HPDE6-E6E7 (cell line): ENCODE data around the gene RMND5A.
"Not testable (repeated sequence)": the region's sequence is repeated elsewhere in the genome, so short reads cannot be mapped to it uniquely, and the experiment has no call there.

Source experiments
- DNase-seq: peaks from one replicate; pipeline ENCODE4 v3.0.0; 2011; ENCODE audit warnings: missing footprints; ENCODE audit errors: extremely low spot score

RMND5A gene, protein sequence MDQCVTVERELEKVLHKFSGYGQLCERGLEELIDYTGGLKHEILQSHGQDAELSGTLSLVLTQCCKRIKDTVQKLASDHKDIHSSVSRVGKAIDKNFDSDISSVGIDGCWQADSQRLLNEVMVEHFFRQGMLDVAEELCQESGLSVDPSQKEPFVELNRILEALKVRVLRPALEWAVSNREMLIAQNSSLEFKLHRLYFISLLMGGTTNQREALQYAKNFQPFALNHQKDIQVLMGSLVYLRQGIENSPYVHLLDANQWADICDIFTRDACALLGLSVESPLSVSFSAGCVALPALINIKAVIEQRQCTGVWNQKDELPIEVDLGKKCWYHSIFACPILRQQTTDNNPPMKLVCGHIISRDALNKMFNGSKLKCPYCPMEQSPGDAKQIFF

DNA sequence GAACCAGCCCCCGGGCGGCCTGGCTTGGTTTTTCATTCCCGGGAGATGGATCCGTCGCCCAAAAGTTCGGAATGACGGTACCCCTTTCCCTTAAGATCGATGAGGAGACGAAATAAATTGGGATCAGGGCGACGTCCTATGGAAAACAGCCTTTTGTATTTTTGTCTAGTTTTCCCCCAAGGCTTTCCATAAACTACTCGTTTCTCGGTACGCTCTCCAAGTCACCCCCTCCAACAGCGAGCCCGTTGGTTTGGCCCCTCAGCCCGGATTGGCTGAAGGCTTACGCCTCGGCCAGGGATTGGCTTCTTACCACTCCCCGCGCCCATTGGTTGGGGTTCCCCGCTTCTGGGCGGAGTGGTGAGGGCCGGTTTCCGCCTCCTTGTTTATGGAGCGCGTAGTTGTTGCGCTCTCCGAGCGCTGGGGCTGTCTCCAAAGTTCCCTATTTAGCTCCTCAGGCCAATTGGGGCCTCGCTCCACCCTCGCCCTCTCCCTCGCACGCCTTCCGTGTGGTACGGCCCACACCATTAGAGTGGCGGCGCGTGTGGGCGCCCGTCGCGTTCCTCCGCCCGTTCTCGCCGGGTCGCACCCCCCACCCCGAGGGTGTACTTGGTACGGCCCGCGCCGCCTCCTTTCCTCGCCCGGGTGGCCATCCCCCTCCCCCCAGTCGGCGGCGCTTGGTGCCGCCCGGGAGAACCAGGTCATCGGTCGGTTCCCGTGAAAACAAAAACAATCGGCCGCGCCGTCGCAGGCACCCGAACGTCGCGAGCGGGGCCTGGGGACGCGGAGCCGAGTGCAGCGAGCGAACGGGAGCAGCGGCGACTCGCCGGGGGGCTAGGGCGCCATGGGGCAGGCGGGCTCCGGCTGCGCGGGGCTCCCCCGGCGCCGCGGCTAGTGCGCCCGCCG, at the start of gene RMND5A:
RMND5A (plus strand) TSS at position 655 of the 903 bp plus-strand sequence. CDS start 377 bp downstream, outside the sequence.
- not testable (repeated sequence) for DNase-seq

DNA sequence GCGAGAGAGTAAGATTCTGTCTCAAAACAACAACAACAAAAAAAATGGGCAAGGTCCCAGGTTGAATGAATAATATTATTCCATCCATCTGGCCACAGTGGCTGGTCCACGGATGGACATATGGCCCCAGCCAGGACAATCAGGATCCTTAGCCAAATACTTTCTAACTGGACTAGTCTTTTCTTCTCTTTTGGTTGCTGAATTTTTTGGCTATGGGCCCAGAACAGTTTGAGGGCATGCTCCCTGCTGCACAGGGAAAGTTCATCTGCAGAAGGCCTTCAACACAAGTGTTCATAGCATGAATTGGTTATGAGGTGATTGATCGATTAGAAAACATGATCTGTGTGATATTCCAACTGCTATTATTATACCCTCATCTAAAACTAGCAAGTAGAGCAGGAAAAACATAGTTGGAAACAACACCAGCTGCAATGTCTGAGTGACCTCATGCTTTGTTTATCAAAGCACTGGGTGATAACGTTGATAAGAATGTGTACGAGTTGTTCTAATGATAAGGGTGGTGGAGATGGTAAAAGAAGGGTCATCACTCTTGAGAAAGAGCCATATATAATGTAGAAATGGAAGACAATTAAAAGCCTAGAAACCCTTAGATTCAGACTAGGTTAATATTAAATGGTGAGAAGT, 48.6 kb upstream of the RMND5A start:
- DNase-seq = no peak

DNA sequence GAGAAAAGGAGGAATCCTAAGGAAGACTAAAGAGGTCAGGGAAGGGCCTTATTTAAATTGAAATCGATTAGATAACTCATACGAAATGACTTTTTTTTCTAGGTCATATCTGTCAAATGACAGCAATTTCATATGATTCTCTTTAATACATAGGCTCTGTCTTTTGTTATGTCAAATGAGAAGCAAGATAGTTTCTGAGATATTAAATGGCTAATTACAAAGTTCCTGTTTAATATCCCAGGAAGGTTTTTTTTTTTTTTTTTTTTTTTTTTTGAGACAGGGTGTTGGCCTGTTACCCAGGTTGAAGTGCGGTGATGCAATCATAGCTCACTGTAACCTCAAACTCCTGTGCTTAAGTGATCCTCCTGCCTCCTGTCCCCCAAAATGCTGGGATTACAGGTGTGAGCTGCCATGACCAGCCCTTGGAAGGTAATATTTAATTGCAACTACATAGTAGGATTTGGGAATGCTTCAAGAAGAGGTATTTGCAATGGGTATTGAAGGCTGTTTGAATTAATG, 48.0 kb upstream of the RMND5A start:
- DNase-seq = no peak

DNA sequence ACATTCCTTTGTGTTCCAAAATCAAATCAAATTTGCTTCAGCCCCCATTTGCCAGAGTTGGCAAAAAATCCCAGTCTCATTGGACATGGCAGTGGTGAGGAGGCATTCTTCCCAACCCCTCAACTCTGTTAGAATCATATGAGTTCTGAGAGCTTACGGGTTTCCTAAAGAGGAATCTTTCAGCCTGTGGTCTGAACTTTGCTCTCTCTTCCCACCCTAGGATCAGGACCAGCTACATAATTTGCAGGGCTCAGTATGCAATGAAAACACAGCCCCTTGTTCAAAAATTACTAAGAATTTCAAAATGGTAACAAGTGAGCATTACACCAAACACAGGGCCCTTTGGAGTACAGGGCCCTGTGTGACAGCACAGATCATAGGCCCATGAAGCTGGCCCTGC, 47.1 kb upstream of the RMND5A start:
- no peak for DNase-seq

DNA sequence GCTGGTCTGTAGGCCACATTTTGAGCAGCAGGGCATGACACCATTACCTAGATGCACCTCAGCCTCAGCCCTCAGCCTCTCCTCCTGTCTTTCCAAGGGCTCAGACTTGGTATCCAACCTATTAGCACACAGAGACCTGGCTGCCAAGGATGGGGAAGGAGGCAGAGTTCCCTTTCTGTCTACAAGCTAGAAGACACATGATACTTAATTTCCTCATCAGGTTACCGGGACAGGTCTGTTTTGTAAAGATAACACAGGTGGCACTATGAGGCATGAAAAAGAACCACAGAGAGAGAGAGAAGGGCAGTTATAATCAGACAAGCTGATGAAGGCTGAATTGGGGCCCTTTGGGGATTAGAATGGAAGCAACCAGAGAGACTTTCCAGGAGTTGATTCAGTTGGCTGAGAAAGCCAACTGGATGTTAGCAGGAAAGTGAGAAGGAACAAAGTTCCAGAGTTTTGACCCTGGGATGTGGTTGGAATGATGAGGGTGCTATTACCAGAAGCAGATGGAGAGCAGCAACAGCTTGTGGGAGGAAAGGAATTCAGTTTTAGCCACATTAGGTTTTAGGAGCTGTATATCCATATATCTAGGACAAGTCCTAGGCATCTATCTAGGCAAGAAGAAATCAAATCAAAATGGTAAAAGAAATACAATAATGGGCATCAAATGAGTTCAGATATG, 46.0 kb upstream of the RMND5A start:
- no peak for DNase-seq

DNA sequence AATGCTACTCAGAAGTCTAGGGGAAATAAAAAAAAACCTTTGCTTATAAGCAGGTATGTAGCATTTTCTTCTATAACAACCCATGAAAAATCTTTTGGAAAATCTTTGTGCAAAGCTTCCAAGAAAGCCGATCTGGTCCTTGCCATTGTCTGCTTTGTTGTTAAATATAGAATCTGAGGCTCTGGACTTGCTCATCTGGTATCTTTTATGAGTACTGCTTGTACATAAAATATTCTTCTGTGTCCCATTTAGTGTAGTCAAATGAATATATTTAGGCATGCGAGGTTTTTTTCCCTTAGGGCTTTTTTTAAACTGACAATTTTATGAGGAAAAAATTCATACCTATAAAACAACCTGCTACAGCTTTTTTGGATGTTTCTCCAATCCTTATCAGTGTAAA, 45.0 kb upstream of the RMND5A start:
- DNase-seq = no peak

DNA sequence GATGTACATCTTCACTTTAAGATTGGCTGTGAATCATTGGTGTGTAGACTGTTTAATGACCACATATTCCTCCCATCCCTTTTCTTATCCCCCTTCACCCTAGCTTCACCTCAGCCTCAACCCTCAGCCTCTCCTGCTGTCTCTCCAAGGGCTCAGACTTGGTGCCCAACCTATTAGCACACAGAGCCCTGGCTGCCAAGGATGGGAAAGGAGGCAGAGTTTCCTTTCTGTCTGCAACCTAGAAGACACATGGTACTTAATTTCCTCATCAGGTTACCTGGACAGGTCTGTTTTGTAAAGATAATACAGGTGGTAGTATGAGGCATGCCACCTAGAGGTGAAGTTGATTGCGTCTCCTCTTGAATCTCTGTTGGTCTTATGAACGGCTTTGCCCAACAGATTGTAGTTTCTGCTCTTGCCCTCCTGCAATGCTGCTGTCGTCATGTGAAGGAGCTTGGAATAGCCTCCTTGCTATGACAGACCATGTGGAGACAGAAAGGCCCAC, 44.5 kb upstream of the RMND5A start:
- DNase-seq = peak; percentile 23

DNA sequence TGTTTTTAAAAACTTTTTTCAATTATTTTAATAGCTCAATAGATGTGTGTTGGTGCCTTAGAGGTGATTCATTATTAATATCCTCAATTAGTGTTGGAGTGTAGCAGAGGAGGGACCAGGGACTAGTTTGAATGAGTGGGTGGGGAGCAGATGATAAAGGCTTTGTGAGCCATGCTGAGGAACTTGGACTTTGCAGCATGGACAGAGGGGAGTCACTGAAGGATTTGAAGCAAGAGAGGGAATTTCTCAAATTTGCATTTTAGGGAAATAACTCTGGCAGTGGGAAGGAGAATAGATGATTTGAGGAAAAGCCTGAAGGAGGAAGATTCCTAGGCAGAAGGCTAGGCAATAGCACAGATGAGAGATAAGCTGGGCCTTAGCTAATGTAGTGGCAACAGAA, 42.3 kb upstream of the RMND5A start:
- no peak for DNase-seq

DNA sequence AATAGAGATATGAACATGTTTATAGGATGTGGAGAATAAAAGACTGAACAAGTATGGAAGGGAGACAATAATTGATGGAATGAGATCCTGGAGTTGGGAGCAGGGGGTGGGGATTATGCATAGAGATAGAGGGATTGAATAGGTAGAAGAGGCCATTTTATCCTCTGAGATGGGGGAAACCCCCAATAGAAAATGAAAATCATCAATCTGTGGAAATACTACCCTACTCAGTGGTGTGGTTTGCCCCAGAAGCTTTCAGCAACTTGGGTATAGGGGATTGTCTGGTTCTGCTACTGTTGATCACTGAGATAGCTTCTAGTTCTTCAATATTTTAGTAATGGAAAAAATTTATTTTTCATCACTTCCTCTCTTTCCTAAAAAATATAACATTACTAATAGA, 41.1 kb upstream of the RMND5A start:
- DNase-seq = no peak

DNA sequence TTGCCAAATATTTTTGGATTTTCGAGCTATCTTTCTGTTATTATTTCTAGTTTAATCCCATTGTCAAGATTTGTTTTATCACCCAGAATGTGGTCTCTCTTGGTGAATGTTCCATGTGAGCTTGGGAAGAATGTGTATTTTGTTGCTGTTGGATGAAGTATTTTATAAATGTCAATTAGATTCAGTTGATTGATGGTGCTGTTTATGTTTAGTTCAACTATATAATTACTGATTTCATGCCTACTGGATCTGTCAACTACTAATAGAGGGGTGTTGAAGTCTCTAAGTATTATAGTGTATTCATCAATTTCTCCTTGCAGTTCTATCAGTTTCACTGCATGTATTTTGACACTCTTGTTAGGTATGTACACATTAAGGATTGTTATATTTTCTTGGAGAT, 34.7 kb upstream of the RMND5A start:
- no peak for DNase-seq

DNA sequence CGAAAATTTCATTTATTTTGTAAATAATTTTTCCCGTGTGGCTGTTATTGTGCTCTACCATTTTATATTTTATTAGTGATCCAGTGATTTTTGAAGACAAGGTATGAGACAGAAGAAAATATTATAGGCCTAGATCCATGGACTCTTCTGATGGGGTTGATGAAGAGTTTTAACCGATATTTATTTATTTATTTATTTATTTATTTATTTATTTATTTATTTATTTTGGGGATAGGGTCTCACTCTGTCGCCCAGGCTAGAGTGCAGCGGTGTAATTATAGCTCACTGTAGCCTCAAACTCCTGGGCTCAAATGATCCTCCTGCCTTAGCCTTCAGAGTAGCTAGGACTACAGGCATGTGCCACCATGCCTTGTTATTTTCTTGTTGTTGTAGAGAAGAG, 33.6 kb upstream of the RMND5A start:
- no peak for DNase-seq

DNA sequence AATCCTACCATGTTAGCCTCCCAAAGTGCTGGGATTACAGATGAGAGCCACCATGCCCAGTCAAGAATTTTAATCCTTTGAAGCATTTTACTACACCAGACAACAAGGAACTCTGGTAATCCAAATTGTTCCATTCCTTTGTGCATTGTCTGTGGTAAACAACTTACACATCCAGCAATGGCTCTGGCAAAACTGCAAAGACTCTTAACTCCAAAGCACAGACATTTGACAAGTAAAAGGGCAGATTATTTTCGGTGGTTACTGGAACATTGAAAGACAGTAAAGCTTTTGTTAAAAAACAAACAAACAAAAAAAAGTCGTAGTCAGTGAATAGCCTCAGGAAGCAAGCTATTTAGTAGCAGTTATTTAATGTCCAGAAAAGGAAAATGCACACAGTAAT, 33.2 kb upstream of the RMND5A start:
- no peak for DNase-seq

DNA sequence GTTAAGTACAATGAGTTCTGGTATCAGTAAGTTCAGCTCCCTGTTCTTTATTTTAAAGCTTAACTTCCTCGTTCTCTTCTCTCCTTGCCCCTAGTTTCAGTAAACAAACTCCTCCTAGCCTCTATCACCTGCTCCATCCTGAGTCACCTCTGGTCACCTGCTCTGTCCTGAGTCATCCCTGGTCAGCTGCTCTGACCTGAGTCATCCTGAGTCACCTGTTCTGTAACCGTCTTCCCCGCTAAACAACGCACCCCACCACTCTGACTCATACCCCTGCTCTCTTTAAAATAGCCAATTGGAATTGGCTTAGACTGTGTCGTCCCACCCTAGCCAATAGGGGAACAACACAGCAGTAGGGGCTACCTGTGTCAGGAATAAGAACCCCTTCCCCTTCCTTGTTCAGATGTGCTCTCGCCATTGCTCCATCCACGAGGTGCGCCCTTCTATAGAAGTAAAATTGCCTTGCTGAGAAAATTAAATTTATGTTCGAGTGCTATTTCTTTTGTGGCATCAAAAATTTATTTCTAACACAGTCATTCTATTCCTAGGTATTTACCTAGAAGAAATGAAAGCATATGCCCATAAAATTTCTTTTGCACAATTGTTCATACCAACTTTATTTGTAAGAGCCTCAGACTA, 24.9 kb upstream of the RMND5A start:
- peak; percentile 23 for DNase-seq

DNA sequence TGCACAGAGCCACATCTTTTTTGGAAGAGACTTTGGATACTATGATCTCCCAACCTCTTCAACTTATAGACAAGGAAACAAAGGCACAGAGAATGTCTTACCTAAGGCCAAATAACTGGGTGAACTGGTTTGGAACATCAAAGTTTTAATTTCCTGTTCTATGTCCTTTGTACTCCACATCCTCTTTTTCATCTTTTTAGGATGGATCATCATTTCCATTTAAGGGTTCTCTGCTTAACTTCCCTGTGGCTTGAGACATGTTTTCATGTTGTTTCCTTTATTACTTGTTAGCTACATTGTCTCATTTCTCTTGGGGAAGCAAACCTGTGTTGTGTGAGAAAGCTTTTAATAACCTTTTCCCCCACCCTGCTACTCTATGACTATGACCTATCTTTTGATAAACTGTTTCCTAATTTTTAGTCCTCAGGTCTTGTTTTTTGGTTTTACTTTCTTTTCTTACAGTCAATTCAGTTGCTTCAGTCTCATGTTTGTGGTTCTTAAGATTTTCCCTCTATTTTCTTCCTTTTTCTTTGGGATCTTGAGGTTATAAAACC, 22.5 kb upstream of the RMND5A start:
- no peak for DNase-seq

DNA sequence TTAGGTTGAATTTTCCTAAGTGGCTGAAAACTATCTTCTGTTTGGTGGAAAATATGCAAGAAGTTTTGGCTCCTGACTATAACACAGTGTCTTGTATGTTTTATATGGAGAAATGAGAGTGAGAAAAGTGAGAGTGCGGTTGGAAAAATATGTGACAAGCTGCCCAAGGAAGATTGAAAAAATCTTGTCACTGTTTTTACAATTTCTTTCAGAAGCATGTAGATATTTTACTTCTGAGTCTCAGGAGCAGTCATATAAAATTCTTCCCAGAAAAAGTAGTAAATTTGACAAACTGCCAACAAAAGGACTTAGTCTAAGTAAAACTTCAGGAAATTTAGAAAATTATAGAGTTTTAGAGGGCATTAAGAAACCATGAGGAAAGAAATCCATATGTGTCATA, 19.4 kb upstream of the RMND5A start:
- no peak for DNase-seq

DNA sequence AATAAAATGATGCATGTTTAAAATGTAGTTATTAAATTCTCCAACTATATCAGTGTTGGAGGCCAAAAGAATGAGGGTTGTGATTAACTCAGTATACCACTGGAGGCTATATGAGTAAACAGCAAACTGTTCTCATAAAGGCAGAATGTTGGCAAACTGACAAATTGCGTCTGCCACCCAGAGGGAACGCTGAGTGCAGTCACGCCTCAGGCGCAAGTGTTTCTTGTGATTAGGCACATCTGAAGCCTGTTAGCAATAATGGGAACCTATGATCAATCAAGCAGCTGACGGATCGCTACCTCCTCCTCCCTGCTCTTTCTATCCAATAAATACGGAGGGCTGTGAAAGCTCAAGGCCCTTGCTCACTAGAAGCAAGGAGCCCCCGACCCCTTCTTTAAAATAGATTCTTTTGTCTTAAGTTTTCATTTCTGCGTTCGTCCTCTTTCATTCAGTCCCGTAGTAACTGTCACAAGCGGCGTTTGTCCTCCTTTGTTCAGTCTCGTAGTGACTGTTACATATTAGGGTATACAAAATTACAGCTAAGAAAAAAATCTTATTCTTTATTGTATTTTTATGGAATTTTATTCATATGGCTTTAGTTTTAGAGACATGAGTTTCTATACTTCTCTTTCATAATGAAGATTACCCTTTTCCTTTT, 16.3 kb upstream of the RMND5A start:
- peak; percentile 13 for DNase-seq

DNA sequence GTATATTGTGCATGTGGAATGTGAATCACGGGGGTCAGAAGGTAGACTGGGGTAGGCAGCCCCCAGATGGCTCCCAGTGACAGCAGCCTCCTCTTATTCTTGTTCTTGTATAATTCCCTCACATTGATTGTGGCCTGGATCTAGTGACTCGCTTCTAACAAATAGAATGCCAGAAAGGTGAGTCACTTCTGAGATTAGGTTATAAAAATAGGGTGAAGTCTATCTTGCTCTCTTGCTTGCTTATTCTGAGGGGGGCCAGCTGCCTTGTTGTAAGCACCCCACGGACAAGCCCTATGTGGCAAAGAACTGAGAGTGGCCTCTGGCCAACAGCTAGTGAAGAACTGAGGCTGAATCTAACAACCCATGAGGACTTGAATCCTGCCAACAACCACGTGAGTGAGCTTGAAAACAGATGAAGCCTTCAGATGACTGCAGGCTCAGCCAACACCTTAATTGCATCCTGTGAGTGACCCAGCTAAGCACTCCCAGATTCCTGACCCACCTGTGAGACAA, 15.6 kb upstream of the RMND5A start:
- peak; percentile 47 for DNase-seq

DNA sequence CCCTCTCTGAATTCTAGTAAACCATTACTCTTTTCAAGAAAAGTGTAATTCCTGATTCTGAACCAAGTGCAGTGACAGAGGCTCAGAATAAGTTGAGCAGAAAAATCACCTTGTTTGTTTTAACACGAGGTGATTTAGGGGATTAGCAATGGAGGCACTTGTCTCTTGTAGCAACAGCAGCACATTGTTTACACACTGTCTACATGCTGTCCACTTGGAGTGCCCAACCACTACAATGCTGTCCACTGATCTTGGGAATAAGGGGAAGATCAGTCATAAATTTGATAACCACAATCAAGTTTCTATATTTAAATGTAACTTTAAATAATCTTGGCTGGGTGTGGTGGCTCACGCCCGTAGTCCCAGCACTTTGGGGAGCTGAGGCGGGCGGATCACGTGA, 13.9 kb upstream of the RMND5A start:
- no peak for DNase-seq

DNA sequence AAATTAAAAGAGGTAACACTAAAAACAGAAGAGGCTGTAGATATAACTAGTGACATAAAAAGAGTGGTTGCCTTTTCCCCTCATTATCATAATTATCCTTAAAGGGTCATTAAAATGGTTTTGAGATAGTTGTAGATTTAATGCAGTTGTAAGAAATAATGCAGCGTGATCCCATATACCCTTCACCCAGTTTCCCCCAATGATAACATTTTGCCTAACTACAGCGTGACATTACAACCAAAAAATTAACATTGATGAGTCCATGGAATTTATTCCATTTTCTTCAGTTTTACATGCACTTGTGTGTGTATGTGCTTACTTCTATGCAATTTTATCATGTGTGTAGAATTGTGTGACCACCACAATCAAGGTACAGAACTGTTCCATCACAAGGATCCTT, 13.2 kb upstream of the RMND5A start:
- DNase-seq = no peak

DNA sequence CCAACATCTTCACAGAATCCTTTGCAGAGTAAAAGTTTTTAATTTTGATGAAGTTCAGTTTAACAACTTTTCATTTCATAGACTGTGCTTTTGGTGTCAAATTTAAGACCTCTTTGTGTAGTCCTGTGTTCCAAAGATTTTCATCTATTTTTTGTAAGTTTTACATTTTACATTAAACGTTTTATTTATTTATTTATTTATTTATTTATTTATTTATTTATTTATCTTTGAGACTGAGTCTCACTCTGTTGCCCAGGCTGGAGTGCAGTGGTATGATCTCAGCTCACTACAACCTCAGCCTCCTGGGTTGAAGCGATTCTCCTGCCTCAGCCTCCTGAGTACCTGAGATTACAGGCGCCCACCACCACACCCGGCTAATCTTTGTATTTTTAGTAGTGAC, 12.0 kb upstream of the RMND5A start:
- not testable (repeated sequence) for DNase-seq
